GM13977 (cell line): ENCODE measurements around the gene SUPT20H.

Experiments used
- DNase-seq: peaks from one replicate; pipeline ENCODE4 v3.0.0; 2012; ENCODE audit warnings: low spot score
- in situ Hi-C: fragments of 300-500 bp; cut with MboI; formaldehyde crosslinking; loops from one replicate; pipeline ENCODE4 v1.12.0; 2022; ENCODE audit warnings: low sequenced_read_pairs, low pct_unique_long_range_greater_than_20kb, mixed read lengths, inconsistent platforms; ENCODE audit not compliant: unreplicated experiment
- TF ChIP-seq, protein P1 (sequence below): IDR thresholded peaks from 2 replicates; pipeline ENCODE4 v1.5.1; 2012; ENCODE audit warnings: mild to moderate bottlenecking, control low read depth; ENCODE audit not compliant: insufficient read depth; ENCODE audit errors: extremely low read depth, missing control alignments

Gene SUPT20H

DNA sequence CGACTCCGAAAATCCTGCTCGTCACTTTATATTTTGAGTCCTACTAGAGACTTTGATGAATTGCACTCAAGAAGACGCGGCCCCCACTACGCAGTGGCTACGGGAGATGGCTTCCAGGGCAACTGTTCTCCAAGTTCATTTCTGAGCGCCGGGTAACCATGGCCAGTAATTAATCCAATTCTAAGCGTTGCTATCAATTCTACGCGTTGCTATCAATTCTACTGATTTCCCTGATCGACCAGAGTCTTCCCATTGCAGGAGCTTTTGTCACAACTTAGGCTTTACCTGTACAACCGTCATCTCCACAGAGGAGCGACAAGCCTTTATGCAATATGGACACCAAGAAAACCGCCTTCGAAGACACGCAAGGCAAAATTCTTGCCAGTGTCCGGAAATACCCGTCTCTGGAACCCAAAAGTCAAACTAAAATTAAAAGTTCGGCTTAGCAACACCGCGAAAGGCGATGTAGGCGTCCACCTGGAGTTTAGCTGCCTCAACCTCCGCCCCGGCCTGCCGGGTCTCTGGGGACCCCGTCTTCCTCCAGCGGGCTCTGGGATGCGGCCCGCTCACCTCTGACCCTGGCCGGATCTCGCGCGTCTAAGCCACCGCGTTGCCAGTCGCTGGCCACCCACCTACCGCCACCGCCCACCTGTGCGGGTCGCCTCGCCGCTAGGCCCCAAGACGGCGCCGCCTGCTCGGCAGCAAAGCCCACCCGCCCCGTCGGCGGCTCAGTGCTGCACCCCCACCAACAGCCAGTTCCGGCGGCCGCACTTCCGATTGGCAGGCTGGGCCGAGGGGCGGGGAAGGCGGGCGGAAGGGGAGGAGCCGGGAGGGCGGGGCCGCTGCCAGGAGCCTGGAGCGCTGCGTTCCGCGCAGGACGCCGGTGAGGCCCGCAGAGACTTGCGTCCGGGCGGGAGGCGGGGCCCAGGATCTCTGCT is at the start of gene SUPT20H:
TSS of gene SUPT20H (minus strand) at position 779 of the 938 bp plus-strand sequence. CDS start 8,198 bp downstream, outside the sequence.
- peak; percentile 92 for DNase-seq
- TF ChIP-seq, protein P1, sequence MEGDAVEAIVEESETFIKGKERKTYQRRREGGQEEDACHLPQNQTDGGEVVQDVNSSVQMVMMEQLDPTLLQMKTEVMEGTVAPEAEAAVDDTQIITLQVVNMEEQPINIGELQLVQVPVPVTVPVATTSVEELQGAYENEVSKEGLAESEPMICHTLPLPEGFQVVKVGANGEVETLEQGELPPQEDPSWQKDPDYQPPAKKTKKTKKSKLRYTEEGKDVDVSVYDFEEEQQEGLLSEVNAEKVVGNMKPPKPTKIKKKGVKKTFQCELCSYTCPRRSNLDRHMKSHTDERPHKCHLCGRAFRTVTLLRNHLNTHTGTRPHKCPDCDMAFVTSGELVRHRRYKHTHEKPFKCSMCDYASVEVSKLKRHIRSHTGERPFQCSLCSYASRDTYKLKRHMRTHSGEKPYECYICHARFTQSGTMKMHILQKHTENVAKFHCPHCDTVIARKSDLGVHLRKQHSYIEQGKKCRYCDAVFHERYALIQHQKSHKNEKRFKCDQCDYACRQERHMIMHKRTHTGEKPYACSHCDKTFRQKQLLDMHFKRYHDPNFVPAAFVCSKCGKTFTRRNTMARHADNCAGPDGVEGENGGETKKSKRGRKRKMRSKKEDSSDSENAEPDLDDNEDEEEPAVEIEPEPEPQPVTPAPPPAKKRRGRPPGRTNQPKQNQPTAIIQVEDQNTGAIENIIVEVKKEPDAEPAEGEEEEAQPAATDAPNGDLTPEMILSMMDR = peak; percentile 9

DNA sequence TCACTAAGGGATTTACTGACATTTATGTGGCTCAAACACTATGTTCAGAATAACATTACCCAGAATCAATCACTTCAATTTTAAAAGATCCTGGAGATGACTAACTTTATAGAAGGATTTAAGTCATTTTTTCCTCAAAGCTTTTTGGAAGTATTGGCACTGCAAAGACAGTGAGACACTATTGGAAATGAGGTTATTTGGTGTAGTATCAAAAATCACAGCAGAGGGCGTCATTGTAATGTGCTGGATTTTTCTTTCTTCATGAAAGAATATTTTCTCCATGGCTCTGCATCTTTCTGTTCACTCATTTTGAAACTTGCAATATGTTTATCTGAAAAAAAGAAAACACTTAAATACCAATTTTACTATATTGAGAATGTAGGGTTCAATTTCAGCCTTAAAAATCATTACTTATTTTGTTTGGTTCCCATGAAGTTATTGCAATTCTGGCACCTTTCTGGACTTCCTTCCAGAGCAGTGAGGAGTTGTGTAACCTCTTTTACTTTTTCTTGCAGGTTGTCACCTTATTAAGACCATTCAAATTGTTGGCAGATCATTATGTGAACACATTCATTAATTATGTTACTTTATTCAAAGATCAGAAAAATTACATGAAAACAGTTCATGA is 49.7 kb upstream of the SUPT20H start:
- TF ChIP-seq, protein P1 = peak; percentile 43
- in situ Hi-C loops = no loop called here
- DNase-seq = peak; percentile 20

More for the DNA sequence above, at the start of gene SUPT20H:
- in situ Hi-C loops = no loop called here

DNA sequence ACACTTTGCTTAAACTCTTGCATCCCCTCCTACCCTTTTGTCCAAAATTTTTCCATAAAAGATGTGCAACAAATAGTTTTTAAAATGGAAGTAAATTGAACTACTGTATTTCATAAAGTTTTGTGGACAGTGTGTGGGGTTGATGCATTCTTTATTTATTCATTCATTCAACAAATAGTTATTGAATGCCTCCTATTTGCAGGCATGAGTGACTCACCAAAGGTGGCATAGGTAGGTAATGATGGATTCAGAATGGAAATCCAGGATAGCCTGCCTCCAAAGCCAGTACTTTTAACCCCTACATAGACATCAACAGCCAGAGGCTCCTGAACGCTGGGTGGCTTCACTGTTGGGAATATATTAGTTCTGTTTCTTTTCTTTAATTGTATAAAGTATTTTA is 48.4 kb upstream of the SUPT20H start:
- TF ChIP-seq, protein P1 = no peak
- no peak for DNase-seq
- in situ Hi-C loops = no loop called here

DNA sequence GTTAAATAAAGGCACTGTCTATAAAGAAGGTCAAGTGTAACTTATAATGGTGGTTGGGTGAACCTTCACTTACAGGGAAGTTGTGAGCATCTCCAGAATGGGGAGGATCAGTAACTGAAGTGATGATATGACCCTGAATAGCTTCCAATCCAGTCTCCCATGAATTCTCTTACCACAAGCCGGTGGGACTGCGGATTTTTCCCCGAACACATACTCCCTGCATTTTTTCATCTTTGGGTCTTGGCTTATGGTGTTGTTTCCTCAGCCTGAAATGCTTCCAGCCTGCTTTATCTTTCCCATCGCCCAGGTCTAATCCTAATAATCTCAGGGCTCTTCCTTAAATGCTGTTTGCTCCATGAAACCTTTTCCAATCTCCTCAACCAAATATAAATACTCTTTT is 48.0 kb upstream of the SUPT20H start:
- TF ChIP-seq, protein P1 = no peak
- DNase-seq = no peak
- in situ Hi-C loops = no loop called here

DNA sequence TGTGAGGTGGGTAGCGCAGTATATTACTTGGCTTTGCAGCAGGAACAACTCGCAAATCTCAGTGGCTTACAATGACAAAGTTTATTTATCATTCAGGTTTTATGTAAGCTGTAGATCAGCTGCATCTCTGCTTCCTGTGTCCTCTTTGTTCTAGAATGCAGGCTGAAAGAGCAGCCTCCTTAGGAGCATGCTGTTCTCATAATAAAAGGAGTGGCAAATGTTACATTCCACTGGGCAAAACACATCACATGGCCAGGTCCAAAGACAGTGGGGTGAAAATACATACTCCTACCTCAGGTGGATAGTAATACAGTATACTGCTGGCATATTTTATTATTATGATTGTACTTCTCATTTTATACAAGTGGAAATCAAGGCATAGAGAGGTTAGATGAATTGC is 47.2 kb upstream of the SUPT20H start:
- TF ChIP-seq, protein P1 = no peak
- no peak for DNase-seq
- in situ Hi-C loops = no loop called here

DNA sequence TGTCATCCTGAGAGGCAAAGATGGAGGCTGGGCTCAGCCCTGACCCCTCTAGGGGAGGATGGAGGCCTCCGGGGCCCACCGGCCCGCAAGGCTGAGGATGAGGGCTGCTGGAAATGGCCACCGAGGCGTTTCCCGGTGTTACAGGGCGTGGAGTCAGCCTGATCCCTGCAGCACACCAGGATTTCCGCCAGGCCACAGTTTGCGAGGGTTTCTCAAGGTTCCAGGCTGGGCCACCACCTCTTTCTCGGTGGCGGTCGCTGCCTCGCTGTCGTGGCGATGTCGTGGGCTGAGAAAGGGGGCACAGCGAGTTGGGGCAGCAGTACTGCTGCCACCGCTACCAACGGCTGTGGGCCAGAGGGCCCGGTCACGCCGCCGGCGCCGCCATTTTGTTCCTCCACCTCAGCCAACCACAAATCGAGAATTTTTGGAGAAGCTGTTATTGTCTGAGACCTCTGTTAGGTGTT is 45.8 kb upstream of the SUPT20H start, which contains the start of gene CSNK1A1L:
TSS of gene CSNK1A1L (minus strand) at position 414 of the 464 bp plus-strand sequence. CDS start at position 6, 408 bp downstream.
- in situ Hi-C loops = no loop called here
- TF ChIP-seq, protein P1 = no peak
- DNase-seq = no peak
